Inflammatory macrophage (primary cell): ENCODE results near the gene FBXO46.

Experiments used
- DNase-seq, 2 donors: peaks; one replicate each; pipeline ENCODE4 v3.0.0-alpha.2; 2020 to 2022

FBXO46 gene

DNA sequence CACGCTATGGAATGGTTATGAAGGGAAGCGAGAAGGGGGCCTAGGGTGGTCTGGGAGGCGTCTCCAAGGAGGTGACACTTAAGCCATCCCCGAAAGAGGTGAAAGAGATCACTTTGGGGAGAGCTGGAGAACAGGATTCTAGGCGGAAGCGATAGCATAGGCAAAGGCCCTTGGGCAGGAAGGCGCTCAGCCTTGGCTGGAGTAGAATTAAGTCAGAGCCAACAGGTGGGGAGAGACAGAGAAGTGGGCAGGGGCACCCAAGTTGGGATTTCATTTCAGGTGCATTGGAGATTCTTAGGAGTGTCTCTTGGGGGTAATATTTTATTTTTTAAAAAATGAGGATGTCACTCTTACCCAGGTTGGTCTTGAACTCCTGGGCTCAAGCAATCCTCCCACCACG lies 48.6 kb downstream of the FBXO46 start:
- DNase-seq, result no peak

DNA sequence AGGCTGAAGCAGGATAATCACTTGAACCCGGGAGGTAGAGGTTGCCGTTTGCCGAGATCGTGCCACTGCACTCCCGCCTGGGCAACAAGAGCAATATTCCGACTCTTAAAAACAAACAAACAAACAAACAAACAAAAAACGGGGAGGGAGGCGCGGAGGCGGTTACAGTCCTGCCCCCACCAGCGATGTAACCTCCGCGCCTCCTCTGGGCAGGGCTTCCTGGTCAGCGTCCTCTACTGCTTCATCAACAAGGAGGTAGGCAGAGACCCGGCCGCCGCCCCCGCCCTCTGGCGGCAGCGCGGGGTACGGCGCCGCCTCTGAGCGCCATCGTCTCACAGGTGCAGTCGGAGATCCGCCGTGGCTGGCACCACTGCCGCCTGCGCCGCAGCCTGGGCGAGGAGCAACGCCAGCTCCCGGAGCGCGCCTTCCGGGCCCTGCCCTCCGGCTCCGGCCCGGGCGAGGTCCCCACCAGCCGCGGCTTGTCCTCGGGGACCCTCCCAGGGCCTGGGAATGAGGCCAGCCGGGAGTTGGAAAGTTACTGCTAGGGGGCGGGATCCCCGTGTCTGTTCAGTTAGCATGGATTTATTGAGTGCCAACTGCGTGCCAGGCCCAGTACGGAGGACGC lies 49.2 kb downstream of the FBXO46 start:
- DNase-seq, result peak; percentile 77

DNA sequence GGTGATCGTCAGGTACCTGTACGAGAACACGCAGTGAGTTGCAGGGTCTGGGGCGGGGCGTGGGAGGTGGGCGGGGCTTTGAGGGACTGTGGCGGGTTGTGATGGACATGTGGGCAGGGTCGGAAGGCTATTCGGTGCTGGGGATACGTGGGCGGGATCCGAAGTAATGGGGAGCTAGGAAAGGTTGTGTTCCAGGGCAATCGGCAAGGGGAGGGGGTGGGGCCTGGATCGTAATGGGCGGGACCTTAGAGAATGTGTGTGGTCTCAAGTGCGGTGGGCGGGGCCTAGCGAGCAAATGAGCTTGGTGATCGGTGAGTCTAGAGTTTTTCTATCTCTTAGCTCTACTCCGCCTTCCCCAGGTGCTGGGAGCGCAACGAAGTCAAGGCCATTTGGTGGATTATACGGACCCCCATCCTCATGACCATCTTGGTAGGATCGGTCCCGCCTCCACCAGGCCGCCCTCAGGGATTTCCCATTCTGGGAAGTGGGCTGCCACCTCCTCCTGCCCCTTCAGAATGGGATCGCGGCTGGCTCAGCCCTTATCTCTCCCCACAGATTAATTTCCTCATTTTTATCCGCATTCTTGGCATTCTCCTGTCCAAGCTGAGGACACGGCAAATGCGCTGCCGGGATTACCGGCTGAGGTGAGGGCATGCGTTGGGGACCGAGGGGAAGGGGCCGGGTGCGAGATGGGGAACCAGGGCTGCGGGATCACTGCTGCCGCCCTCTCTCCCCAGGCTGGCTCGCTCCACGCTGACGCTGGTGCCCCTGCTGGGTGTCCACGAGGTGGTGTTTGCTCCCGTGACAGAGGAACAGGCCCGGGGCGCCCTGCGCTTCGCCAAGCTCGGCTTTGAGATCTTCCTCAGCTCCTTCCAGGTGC lies 53.1 kb downstream of the FBXO46 start:
- peak; percentile 38 to 39 for DNase-seq

DNA sequence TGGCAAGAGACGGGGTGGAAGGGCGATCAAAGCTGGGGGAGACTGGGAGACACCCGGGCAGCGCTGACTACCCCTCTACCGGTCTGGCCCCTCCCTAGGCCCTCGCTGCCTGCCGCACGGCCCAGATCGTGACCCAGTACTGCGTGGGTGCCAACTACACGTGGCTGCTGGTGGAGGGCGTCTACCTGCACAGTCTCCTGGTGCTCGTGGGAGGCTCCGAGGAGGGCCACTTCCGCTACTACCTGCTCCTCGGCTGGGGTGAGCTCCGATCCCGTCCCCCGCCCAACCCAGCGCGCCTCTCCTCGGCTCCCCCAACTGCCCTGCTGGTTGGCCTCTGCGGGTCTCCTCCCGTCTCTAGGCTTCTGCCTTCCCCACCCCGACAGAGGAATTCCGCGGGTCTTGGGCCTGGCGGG lies 53.8 kb downstream of the FBXO46 start:
- no peak for DNase-seq

DNA sequence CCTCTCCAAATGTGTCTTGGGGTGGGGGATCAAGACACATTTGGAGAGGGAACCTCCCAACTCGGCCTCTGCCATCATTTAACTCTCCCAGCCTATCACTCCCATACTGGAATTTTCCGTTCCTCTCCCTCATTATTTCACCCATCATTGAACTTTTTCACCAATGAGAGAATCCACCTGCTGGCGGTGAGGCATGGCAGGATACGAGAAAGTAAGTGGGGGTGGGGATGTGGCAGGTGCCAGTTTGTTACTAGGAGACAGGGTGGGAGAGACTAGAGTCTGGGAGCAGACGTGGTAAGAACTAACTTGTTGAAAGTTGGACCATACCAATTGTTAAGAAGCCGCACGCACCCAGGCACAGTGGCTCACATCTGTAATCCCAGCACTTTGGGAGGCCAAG lies 55.8 kb downstream of the FBXO46 start:
- DNase-seq, result no peak

DNA sequence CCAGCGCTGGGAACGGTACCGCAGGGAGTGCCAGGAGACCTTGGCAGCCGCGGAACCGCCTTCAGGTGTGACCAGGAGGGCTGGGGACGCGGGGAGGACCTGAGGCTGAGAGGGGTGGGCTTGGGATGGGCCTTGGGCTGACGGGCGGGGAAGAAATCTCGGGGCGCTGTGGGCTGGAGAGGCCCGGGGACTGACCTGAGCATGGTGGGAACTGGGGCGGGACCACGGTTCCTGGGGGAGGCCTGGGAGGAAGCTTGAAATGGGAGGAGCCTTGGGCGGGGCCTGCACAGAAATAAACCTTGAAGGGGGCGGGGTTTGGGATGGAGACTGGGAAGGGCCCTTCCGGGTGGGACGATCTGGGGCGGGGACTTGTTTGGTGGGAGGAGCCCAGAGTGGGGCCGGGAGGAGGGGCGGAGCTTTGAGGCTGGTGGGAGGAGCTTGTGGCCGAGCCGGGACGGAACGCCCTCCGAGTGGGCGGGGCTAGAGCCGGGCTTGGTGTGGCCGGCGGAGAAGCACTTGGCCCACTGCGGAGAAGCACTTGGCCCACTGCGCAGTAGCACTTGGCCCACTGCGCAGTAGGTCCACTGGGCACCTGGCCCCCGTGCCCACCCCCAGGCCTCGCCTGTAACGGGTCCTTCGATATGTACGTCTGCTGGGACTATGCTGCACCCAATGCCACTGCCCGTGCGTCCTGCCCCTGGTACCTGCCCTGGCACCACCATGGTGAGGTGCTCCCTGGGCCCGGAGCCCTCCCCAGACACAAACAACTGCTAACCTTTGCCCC lies 59.8 kb downstream of the FBXO46 start:
- DNase-seq, result peak; percentile 82 to 86

DNA sequence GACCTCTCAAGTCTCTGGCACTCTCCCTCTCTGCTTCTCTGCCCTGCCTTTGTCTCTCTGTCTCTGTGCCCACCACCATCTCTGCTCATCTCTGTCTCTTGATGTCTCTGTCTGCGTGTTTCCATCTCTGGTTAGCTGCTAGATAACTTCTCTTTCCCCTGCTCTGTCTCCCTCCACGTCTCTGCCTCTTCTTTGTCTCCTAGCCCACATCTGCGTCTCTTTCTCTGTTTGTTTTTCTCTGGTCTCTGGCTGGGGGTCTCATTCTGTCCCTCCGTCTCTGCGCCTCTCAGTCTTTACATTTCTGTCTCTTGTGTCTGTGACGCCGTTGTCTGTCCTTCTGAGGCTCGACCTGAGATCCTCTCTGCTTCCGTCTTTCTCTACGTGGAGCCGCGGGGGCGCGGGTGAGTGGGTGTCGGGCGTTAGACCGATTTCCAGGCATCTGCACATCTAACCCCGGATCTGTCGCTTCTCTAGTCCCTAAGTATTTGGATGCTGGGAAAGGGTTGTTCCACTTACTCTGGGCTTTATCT lies 62.3 kb downstream of the FBXO46 start:
- DNase-seq, result peak in 1 of 2 donors; percentile 36

DNA sequence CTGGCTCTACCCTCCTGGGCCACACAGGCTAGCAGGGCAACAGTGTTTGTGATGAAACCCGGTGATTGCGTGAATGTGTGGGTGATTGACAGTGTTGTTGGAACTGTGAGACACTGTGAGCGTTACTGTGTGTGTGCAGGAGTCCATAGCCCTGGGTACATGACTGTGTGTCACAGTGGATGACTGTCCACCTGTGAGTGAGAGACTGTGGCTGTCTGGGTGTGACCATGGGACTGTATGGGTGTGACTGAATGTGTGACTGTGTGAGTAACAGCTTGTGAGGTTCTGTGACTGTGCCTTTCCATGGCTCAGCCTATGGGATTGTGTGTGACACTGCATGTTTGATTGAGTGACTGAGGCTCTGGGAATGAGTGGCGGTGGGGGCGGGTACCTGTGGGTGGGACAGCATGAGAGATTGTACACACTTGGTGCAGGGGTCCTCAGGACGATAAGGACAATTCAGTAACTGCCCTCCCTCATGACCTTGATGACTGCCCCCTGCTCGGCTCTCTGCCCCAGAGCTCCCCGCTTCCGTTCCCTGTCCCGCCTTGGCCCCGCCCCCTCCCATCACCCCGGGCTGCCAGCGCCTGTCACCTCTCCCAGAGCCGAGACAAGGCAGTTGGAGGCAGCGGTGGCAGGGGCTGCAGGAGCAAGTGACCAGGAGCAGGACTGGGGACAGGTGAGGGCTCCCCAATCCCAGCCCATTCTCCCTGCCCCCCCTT lies 62.9 kb downstream of the FBXO46 start, which contains the start of gene GIPR:
TSS of gene GIPR (plus strand) at position 602 of the 722 bp plus-strand sequence. CDS start 1,300 bp downstream, outside the sequence.
- DNase-seq, result peak; percentile 78 to 85

DNA sequence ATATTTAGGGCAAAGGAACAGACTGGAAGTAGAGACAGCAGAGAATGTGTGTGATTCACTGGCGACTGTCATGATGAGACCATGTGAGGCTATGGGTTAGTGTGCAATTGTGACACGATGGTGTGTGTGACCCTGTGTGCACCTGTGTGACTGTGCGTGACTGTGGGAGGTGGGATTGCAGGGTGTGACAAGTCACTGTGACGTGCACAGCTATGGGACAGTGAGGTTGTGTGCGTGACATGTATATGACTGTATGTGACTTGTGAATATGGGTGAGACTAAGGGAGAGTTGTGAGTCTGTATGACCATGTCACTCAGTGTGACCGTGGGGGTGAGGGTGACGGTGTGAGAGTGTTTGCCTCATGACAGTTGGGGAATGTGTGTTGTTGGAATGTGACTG lies 66.1 kb downstream of the FBXO46 start:
- DNase-seq, result peak in 1 of 2 donors; percentile 23

DNA sequence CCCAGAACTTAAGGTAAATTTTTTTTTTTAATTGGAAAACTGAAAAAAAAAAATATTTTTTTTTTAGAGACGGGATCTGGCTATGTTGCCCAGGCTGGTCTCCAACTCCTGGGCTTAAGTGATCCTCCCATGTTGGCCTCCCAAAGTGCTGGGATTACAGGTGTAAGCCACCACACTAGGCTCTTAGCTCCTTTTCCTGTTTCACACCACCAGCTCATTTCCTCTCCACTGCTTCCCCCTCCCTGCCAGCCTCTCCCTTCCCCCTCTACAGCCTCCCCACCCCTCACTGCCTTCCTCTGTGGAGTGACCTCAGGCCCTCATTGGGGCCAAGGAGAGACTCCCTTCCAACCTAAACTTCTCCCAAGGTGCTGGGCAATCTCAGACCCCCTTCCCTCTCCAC lies 66.9 kb downstream of the FBXO46 start:
- no peak for DNase-seq

DNA sequence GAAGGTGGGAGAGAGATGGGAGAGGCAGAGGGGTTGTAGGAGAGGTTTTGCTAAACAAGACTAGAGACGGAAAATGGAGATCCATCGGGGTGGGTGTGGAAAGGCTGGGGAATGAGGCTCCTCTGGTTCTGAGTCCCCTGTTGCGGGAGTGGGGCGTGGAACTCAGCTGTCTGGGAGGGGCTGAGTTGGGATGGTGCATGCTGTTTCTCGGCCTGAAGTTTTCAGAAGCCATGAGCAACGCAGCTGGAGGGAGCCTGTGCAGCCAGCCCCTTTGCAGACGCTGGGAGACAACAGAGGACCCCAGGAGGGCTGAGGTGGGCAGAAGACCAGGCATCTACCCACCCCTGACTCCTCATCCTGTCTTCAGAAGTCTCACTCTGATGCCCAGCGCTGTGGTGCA lies 70.1 kb downstream of the FBXO46 start:
- no peak for DNase-seq
